Liver (tissue), 9 donors: ENCODE data around the gene PLIN1. TPM values are rescaled to one million over a fixed set of nuclear protein-coding genes. Genes with fewer than 3 reads are reported as not detected.

Source experiments
- DNase-seq: peaks from one replicate; pipeline ENCODE4 v3.0.0-alpha.2; 2017; ENCODE audit warnings: low spot score
- H3K27ac ChIP-seq, 2 donors: one replicate each; pipeline ENCODE4 v1.7.0; 2013; ENCODE audit warnings: inconsistent platforms in 2 of 2, low read length in 2 of 2, control low read depth in 1 of 2, low read depth in 1 of 2, mild to moderate bottlenecking in 1 of 2
- H3K27me3 ChIP-seq, 4 donors: one replicate each; pipeline versions ENCODE4 v1.6.1 to v1.7.0; 2013; ENCODE audit warnings: low read length in 3 of 4, inconsistent platforms in 1 of 4, mild to moderate bottlenecking in 1 of 4, moderate library complexity in 1 of 4; ENCODE audit not compliant: control insufficient read depth in 4 of 4, insufficient read depth in 4 of 4
- H3K36me3 ChIP-seq, 4 donors: one replicate each; pipeline versions ENCODE4 v1.6.1 to v1.7.0; 2013; ENCODE audit warnings: low read length in 3 of 4, mild to moderate bottlenecking in 3 of 4, low read depth in 1 of 4, moderate library complexity in 1 of 4; ENCODE audit not compliant: control insufficient read depth in 4 of 4, insufficient read depth in 3 of 4
- H3K4me1 ChIP-seq, 4 donors: one replicate each; pipeline versions ENCODE4 v1.6.1 to v1.7.0; 2013; ENCODE audit warnings: low read length in 3 of 4, mild to moderate bottlenecking in 3 of 4, moderate library complexity in 1 of 4; ENCODE audit not compliant: control insufficient read depth in 4 of 4, insufficient read depth in 4 of 4
- H3K4me3 ChIP-seq, 3 donors: one replicate each; pipeline versions ENCODE4 v1.6.1 to v1.7.0; 2013; ENCODE audit warnings: low read length in 3 of 3, control low read depth in 1 of 3, low read depth in 1 of 3, mild to moderate bottlenecking in 1 of 3
- H3K9ac ChIP-seq, 2 donors: one replicate each; pipeline ENCODE4 v1.7.0; 2013; ENCODE audit warnings: low read length in 2 of 2, mild to moderate bottlenecking in 2 of 2, moderate library complexity in 2 of 2, control low read depth in 1 of 2, low read depth in 1 of 2
- H3K9me3 ChIP-seq, 4 donors: one replicate each; pipeline versions ENCODE4 v1.6.1 to v1.7.0; 2013; ENCODE audit warnings: low read length in 3 of 4; ENCODE audit not compliant: control insufficient read depth in 4 of 4
- ATF3 ChIP-seq: IDR thresholded peaks from 2 replicates; pipeline ENCODE4 v1.6.1; 2016; ENCODE audit warnings: antibody characterized with exemption
- CTCF ChIP-seq: fragments of 150-350 bp; IDR thresholded peaks from 2 replicates; pipeline ENCODE4 v1.5.1; 2017; ENCODE audit warnings: improper control_type of control experiment, low read depth, low read length; ENCODE audit not compliant: missing input control
- EGR1 ChIP-seq, 2 donors: IDR thresholded peaks; 2 replicates each; pipeline ENCODE4 v1.6.1; 2016 to 2018; ENCODE audit warnings: antibody characterized with exemption in 2 of 2, low read depth in 2 of 2
- FOXA1 ChIP-seq: IDR thresholded peaks from 2 replicates; pipeline ENCODE4 v1.6.1; 2016; ENCODE audit warnings: antibody characterized with exemption
- FOXA2 ChIP-seq: IDR thresholded peaks from 2 replicates; pipeline ENCODE4 v1.6.1; 2016; ENCODE audit warnings: antibody characterized with exemption
- GABPA ChIP-seq, 2 donors: IDR thresholded peaks in 1 of 2; conservative IDR thresholded peaks in 1 of 2; 2 replicates each; pipeline ENCODE4 v1.6.1; 2016; ENCODE audit warnings: antibody characterized with exemption in 2 of 2, mild to moderate bottlenecking in 1 of 2, moderate library complexity in 1 of 2
- HNF4A ChIP-seq, 2 donors: conservative IDR thresholded peaks; 2 replicates each; pipeline ENCODE4 v1.6.1; 2016; ENCODE audit warnings: antibody characterized with exemption in 2 of 2, mild to moderate bottlenecking in 2 of 2
- HNF4G ChIP-seq: IDR thresholded peaks from 2 replicates; pipeline ENCODE4 v1.6.1; 2016; ENCODE audit warnings: antibody characterized with exemption
- JUND ChIP-seq, 2 donors: IDR thresholded peaks; 2 replicates each; pipeline ENCODE4 v1.6.1; 2016; ENCODE audit warnings: antibody characterized with exemption in 2 of 2
- MAX ChIP-seq: IDR thresholded peaks from 2 replicates; pipeline ENCODE4 v1.6.1; 2016; ENCODE audit warnings: antibody characterized with exemption
- NR2F2 ChIP-seq: IDR thresholded peaks from 2 replicates; pipeline ENCODE4 v1.6.1; 2016; ENCODE audit warnings: antibody characterized with exemption
- REST ChIP-seq: IDR thresholded peaks from 2 replicates; pipeline ENCODE4 v1.6.1; 2016; ENCODE audit warnings: antibody characterized with exemption, mild to moderate bottlenecking
- RXRA ChIP-seq, 2 donors: IDR thresholded peaks; 2 replicates each; pipeline ENCODE4 v1.6.1; 2017 to 2018; ENCODE audit warnings: antibody characterized with exemption in 2 of 2, mild to moderate bottlenecking in 1 of 2
- TAF1 ChIP-seq: conservative IDR thresholded peaks from 2 replicates; pipeline ENCODE4 v1.6.1; 2016; ENCODE audit warnings: antibody characterized with exemption, mild to moderate bottlenecking
- YY1 ChIP-seq: IDR thresholded peaks from 2 replicates; pipeline ENCODE4 v1.6.1; 2016; ENCODE audit warnings: antibody characterized with exemption, mild to moderate bottlenecking
- WGBS: extraction: QIAGEN DNeasy Blood & Tissue Kit; methylation state at CpG from one replicate; pipeline ENCODE4 v1.1.7; 2013; 5-methylcytosine and 5-hydroxymethylcytosine counted together
- polyA plus RNA-seq, 2 donors: library from polyadenylated mRNA; stranded (reverse) in 1 of 2; unstranded in 1 of 2; fragments of 200-250 nt in 1 of 2; fragments of >200 nt in 1 of 2; fragmentation: Nextera tagmentation in 1 of 2; extraction: Ambion mirVana in 1 of 2; gene quantifications; one replicate each; pipeline versions ENCODE4 v1.2.1 to v1.2.3, GENCODE V29; 2013 to 2015
- total RNA-seq, 2 donors: library from RNA; depleted of rRNA; stranded (reverse); fragments of >200 nt; gene quantifications; one replicate each; pipeline ENCODE4 v1.2.3, GENCODE V29; 2014
- TF ChIP-seq, protein P1 (sequence below): IDR thresholded peaks from 2 replicates; pipeline ENCODE4 v1.6.1; 2016; ENCODE audit warnings: antibody characterized with exemption
- donor health status: healthy.
- donor health status: healthy.
- donor health status: healthy.
- donor health status: healthy.
- donor health status: healthy.

PLIN1 gene
- total and polyA plus RNA-seq, 4 donors = 10.2 to 46.0 (median 13.3) TPM

DNA sequence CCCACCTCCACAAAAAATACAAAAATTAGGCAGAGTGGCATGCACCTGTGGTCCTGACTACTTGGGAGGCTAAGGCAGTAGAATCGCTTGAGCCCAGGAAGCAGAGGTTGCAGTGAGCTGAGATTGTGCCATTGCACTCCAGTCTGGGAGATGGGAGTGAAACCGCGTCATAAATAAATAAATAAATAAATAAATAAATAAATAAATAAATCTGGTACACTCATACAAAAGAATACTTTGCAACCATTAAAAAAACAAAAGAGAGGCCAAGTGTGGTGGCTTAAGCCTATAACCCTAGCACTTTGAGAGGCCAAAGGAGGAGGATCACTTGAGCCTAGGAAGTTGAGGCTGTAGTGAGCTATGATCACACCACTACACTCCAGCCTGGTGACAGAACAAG is 43.9 kb upstream of the PLIN1 start:
- Histone ChIP-seq H3K27me3 (no peaks in the 10 kb centered on the region), H3K36me3 (no peaks in the 10 kb centered on the region), H3K9me3 (peaks cover 0 to 1% (median 0%) of the 10 kb centered on the region in 4 donors), H3K4me3 (no peak overlapping the region), H3K4me1 (no peaks in the 10 kb centered on the region), H3K27ac (no peak overlapping the region), H3K9ac (no peak overlapping the region)
- DNase-seq = no peak
- TF ChIP-seq REST (no peak), EGR1 (IDR thresholded peaks at IDR 0.05; ENCODE audit: low read depth in 2 of 2) (no peak), FOXA1 (no peak)
- 77% methylated on average over 3 of the region's 3 CpGs for WGBS

- Histone ChIP-seq H3K36me3 (no peaks in the 10 kb centered on the region), H3K27me3 (no peaks in the 10 kb centered on the region), H3K4me1 (no peaks in the 10 kb centered on the region), H3K27ac (no peak overlapping the region), H3K9ac (no peak overlapping the region), H3K9me3 (peaks cover 0 to 5% (median 2%) of the 10 kb centered on the region in 4 donors), H3K4me3 (no peak overlapping the region)
- no peak for DNase-seq
- 89% methylated on average over 2 of the region's 2 CpGs for WGBS
- TF ChIP-seq, protein P1, sequence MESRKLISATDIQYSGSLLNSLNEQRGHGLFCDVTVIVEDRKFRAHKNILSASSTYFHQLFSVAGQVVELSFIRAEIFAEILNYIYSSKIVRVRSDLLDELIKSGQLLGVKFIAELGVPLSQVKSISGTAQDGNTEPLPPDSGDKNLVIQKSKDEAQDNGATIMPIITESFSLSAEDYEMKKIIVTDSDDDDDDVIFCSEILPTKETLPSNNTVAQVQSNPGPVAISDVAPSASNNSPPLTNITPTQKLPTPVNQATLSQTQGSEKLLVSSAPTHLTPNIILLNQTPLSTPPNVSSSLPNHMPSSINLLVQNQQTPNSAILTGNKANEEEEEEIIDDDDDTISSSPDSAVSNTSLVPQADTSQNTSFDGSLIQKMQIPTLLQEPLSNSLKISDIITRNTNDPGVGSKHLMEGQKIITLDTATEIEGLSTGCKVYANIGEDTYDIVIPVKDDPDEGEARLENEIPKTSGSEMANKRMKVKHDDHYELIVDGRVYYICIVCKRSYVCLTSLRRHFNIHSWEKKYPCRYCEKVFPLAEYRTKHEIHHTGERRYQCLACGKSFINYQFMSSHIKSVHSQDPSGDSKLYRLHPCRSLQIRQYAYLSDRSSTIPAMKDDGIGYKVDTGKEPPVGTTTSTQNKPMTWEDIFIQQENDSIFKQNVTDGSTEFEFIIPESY = no peak
- TF ChIP-seq HNF4A (conservative IDR thresholded peaks at IDR 0.05) (no peak), JUND (IDR thresholded peaks at IDR 0.05) (no peak), NR2F2 (no peak), YY1 (no peak), FOXA2 (no peak), HNF4G (no peak), RXRA (IDR thresholded peaks at IDR 0.05) (no peak)
Measured at GRCh38 chr15:89714775-89715174, 35.6 kb upstream of the PLIN1 start.

DNA sequence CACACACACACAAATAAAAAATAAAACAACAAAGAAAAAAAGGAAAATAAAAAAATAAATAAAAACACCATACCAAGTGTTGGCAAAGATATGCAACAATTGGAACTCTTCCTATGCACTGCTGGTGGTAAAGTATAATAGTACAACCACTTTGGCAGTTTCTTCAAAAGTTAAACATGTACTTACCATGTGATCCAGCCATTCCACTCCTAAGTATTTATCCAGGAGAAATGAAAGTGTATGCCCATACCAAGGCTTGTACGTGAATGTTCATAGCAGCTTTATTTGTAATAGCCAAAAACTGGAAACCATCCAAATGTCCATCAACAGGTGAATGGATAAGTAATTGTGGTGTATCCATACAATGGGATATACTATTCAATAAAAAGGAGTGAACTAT is 28.4 kb upstream of the PLIN1 start:
- no peaks in the 10 kb centered on the region for H3K36me3 ChIP-seq
- H3K4me1 ChIP-seq = no peaks in the 10 kb centered on the region
- WGBS = 79% methylated on average over 1 of the region's 1 CpG
- DNase-seq = no peak
- peaks cover 0 to 5% (median 2%) of the 10 kb centered on the region in 4 donors for H3K9me3 ChIP-seq
- H3K4me3 ChIP-seq = no peak overlapping the region
- H3K9ac ChIP-seq = no peak overlapping the region
- H3K27me3 ChIP-seq = no peaks in the 10 kb centered on the region
- no peak overlapping the region for H3K27ac ChIP-seq
- TF ChIP-seq RXRA (IDR thresholded peaks at IDR 0.05) = no peak
- TF ChIP-seq TAF1 = no peak
- TF ChIP-seq HNF4A (conservative IDR thresholded peaks at IDR 0.05) = no peak
- TF ChIP-seq CTCF = no peak
- no peak for TF ChIP-seq ATF3
- no peak for TF ChIP-seq YY1
- TF ChIP-seq MAX = no peak
- TF ChIP-seq, protein P1 = no peak
- no peak for TF ChIP-seq GABPA (IDR thresholded peaks at IDR 0.05 in 1 of 2, conservative IDR thresholded peaks at IDR 0.05 in 1 of 2)
- TF ChIP-seq EGR1 (IDR thresholded peaks at IDR 0.05; ENCODE audit: low read depth in 2 of 2) = no peak
- no peak for TF ChIP-seq FOXA2
- no peak for TF ChIP-seq NR2F2
- no peak for TF ChIP-seq HNF4G
- no peak for TF ChIP-seq JUND (IDR thresholded peaks at IDR 0.05)
